ENCODE results near the gene ZNF138.

DNA sequence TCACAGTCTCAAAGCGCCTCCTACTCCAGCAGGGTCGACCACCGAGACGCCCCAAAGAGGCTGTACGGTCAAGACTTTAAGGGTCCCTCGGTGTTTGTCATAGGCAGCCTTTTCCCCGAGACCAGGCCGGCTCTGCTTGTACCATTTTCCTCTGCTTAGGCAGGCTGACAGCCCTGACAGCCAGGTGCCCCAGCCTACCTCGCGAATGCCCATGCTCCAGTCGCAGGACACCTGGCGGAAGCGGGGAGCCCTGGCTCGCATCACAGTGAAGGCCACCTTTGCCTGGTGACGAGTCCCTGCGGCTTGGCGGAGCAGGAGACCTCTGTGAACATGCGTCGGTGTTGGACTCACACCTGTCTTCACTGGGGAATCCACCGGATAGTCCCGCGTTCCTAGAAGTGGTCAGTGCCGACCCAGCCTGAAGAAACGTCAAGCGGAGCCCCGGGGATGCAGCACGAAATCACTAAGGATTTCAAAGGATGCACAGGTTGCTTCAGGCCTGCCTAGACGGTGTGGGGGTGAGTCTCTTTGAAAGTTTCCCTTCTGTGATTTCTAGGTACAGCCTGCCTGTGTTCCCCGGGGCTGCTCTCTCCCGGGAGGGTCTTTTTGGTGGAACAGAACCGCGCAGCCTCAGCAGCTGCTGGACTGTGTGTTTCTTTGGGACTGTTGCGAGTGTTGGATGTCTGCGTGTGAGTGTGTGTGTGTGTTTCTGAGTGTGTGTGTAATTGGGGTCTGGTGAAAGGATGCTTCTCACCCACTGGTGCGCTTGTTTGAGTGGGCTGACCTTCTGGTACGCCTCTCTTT lies 78.3 kb downstream of the ZNF138 start:
- TF ChIP-seq, protein P1, sequence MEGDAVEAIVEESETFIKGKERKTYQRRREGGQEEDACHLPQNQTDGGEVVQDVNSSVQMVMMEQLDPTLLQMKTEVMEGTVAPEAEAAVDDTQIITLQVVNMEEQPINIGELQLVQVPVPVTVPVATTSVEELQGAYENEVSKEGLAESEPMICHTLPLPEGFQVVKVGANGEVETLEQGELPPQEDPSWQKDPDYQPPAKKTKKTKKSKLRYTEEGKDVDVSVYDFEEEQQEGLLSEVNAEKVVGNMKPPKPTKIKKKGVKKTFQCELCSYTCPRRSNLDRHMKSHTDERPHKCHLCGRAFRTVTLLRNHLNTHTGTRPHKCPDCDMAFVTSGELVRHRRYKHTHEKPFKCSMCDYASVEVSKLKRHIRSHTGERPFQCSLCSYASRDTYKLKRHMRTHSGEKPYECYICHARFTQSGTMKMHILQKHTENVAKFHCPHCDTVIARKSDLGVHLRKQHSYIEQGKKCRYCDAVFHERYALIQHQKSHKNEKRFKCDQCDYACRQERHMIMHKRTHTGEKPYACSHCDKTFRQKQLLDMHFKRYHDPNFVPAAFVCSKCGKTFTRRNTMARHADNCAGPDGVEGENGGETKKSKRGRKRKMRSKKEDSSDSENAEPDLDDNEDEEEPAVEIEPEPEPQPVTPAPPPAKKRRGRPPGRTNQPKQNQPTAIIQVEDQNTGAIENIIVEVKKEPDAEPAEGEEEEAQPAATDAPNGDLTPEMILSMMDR (IDR thresholded peaks at IDR 0.05) = no peak
- TF ChIP-seq POLR2A (IDR thresholded peaks at IDR 0.05) = no peak
